GM18909 (cell line): Measurements from ENCODE around the gene ZNF418.
A peak's percentile ranks its signal among the peaks of the same experiment; 100 is the strongest.
"Not testable (repeated sequence)": the region's sequence is repeated elsewhere in the genome, so short reads cannot be mapped to it uniquely, and the experiment has no call there.

Source experiments
- ATAC-seq: cut with Tn5 transposase; IDR thresholded peaks from one replicate; pipeline ENCODE4 v1.9.1; 2021; ENCODE audit warnings: mild to moderate bottlenecking; ENCODE audit not compliant: unreplicated experiment, poor library complexity

ZNF418 gene

GRCh38 chr19:57900311-57900710 is 34.9 kb downstream of the ZNF418 start:
- no peak for ATAC-seq

- not testable (repeated sequence) for ATAC-seq
Measured at GRCh38 chr19:57890706-57891105, 44.5 kb downstream of the ZNF418 start.

- ATAC-seq, result peak; percentile 67
Measured at GRCh38 chr19:57888560-57889231, 46.5 kb downstream of the ZNF418 start, which contains the start of gene ZNF814. ZNF814 (minus strand) TSS chr19:57889037; CDS start chr19:57888802, 235 bp downstream.

GRCh38 chr19:57888107-57888559 is 47.1 kb downstream of the ZNF418 start:
- no peak for ATAC-seq

GRCh38 chr19:57887195-57887941 is 47.8 kb downstream of the ZNF418 start:
- ATAC-seq, result no peak

GRCh38 chr19:57886046-57886445 is 49.2 kb downstream of the ZNF418 start:
- no peak for ATAC-seq

GRCh38 chr19:57873883-57874799 is 61.1 kb downstream of the ZNF418 start:
- not testable (repeated sequence) for ATAC-seq

GRCh38 chr19:57872450-57872849 is 62.8 kb downstream of the ZNF418 start:
- no peak for ATAC-seq
